Measurements from ENCODE around the gene CTIF. TPM values are rescaled to one million over a fixed set of nuclear protein-coding genes. Genes with fewer than 3 reads are reported as not detected.
A peak's percentile ranks its signal among the peaks of the same experiment; 100 is the strongest.

The CTIF gene
- total RNA-seq, 1 experiment from 2014 or later = 5.8 TPM

DNA sequence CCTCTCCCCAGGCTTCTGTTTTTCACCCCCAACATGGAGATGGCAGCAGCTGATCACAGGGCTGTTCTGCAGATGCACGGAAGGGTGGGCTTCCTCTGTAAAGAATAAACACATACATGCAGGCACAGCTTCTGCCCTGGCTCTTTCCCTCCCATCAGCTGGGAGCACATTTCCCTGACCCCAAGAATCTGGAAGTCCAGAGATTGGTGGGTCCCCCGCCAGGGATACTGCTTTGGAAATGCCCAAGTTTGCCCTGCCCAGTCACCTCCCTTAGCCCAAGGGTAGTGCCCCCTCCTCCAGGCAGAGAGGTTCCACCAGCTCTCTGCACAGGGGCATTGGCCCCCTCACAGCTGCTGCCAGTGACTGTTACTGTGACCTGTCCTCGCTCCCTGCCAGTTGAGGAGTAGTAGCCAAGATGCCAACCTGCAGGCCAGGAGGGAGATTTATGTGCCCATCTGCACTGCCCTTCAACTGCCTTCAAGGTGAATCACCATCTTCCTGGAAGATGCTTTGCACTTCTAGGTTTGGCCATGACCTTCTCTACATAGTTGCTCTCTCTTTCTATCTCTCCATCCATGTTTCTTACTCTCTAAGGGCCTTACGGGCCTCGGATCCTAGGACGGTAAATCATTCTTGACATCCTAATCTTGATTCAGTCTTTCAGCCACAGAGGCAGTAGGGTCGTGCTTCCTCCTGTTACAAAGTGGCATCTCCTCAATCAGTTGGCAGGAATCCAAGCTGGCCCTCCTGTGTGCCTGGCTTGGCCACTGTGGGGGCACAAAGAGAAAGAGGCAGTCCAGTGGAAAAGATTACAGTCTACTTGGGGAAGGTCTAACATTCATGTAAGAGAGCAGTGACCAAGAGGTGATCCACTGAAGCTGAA lies 121.8 kb downstream of the CTIF start:
- no peak for DNase-seq
- H3K4me3 ChIP-seq (ENCODE audit: low read length) = no peak overlapping the region
- no peaks in the 10 kb centered on the region for H3K79me2 ChIP-seq (ENCODE audit: low read length)
- no peak overlapping the region for H3K9ac ChIP-seq (ENCODE audit: low read length)
- H3K36me3 ChIP-seq (ENCODE audit: low read depth, low read length) = no peaks in the 10 kb centered on the region
- POLR2A ChIA-PET (ENCODE audit: unreplicated experiment) = no interaction called here
- no peaks in the 10 kb centered on the region for H3K9me3 ChIP-seq (ENCODE audit: low read length)
- no TSS peak for BruUV-seq (replicated peaks)
- no peaks in the 10 kb centered on the region for H3K4me1 ChIP-seq (ENCODE audit: insufficient read depth, low read length)
- intact Hi-C loops (cut with micrococcal nuclease) = no loop called here
- CTCF ChIA-PET = no interaction called here
- TF ChIP-seq EZH2phosphoT487 (IDR thresholded peaks at IDR 0.05; ENCODE audit: borderline replicate concordance, low read length) (no peak), EZH2 (IDR thresholded peaks at IDR 0.05; ENCODE audit: low read length, unreplicated experiment) (no peak)
- TF ChIP-seq, protein P1, sequence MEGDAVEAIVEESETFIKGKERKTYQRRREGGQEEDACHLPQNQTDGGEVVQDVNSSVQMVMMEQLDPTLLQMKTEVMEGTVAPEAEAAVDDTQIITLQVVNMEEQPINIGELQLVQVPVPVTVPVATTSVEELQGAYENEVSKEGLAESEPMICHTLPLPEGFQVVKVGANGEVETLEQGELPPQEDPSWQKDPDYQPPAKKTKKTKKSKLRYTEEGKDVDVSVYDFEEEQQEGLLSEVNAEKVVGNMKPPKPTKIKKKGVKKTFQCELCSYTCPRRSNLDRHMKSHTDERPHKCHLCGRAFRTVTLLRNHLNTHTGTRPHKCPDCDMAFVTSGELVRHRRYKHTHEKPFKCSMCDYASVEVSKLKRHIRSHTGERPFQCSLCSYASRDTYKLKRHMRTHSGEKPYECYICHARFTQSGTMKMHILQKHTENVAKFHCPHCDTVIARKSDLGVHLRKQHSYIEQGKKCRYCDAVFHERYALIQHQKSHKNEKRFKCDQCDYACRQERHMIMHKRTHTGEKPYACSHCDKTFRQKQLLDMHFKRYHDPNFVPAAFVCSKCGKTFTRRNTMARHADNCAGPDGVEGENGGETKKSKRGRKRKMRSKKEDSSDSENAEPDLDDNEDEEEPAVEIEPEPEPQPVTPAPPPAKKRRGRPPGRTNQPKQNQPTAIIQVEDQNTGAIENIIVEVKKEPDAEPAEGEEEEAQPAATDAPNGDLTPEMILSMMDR (conservative IDR thresholded peaks at IDR 0.05; ENCODE audit: low read depth, low read length) = no peak
- no peaks in the 10 kb centered on the region for H3K9me2 ChIP-seq (replicated peaks; ENCODE audit: low read length)
- no peak overlapping the region for H3K27ac ChIP-seq (ENCODE audit: low read length)
- no peaks in the 10 kb centered on the region for H3F3A ChIP-seq (ENCODE audit: low read length, unreplicated experiment)
- H2AFZ ChIP-seq (ENCODE audit: low read length) = no peak overlapping the region
- no peak for ATAC-seq
- H3K27me3 ChIP-seq (ENCODE audit: low read length) = no peaks in the 10 kb centered on the region
- H4K20me1 ChIP-seq (ENCODE audit: low read length) = no peaks in the 10 kb centered on the region
- H3K4me2 ChIP-seq (ENCODE audit: low read length) = no peak overlapping the region

DNA sequence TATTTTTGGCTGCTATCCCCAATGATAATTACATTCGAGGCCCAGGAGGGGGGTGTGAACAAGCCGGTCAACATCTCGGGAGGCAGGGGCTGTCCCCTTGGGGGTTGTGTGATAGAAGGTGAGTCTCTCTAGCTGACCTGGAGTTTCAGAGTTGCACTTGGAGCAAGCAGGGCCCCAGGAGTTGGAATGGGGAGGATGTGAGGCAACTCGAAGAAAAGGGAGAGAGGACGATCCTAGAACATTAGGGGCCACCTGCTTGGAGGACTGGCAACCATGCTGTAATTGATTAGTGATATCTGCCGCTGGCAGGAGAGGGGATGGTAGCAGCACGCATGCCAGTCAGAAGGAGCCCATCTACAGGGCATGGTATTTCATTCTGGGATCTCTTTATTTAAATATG lies 122.6 kb downstream of the CTIF start:
- ATAC-seq (no peak), DNase-seq (no peak)
- H3F3A ChIP-seq (ENCODE audit: low read length, unreplicated experiment) = no peaks in the 10 kb centered on the region
- no peaks in the 10 kb centered on the region for H3K27me3 ChIP-seq (ENCODE audit: low read length)
- ChIA-PET CTCF (no interaction called here), POLR2A (ENCODE audit: unreplicated experiment) (no interaction called here)
- no peak overlapping the region for H3K9ac ChIP-seq (ENCODE audit: low read length)
- H3K36me3 ChIP-seq (ENCODE audit: low read depth, low read length) = no peaks in the 10 kb centered on the region
- no peaks in the 10 kb centered on the region for H3K79me2 ChIP-seq (ENCODE audit: low read length)
- H3K4me1 ChIP-seq (ENCODE audit: insufficient read depth, low read length) = no peaks in the 10 kb centered on the region
- no peaks in the 10 kb centered on the region for H4K20me1 ChIP-seq (ENCODE audit: low read length)
- TF ChIP-seq EZH2 (IDR thresholded peaks at IDR 0.05; ENCODE audit: low read length, unreplicated experiment) = no peak
- TF ChIP-seq, protein P1 (conservative IDR thresholded peaks at IDR 0.05; ENCODE audit: low read depth, low read length) = no peak
- no peak overlapping the region for H2AFZ ChIP-seq (ENCODE audit: low read length)
- no peak overlapping the region for H3K27ac ChIP-seq (ENCODE audit: low read length)
- intact Hi-C loops (cut with micrococcal nuclease) = no loop called here
- no TSS peak for BruUV-seq (replicated peaks)
- no peak overlapping the region for H3K4me2 ChIP-seq (ENCODE audit: low read length)
- H3K4me3 ChIP-seq (ENCODE audit: low read length) = no peak overlapping the region
- H3K9me2 ChIP-seq (replicated peaks; ENCODE audit: low read length) = no peaks in the 10 kb centered on the region
- H3K9me3 ChIP-seq (ENCODE audit: low read length) = no peaks in the 10 kb centered on the region

DNA sequence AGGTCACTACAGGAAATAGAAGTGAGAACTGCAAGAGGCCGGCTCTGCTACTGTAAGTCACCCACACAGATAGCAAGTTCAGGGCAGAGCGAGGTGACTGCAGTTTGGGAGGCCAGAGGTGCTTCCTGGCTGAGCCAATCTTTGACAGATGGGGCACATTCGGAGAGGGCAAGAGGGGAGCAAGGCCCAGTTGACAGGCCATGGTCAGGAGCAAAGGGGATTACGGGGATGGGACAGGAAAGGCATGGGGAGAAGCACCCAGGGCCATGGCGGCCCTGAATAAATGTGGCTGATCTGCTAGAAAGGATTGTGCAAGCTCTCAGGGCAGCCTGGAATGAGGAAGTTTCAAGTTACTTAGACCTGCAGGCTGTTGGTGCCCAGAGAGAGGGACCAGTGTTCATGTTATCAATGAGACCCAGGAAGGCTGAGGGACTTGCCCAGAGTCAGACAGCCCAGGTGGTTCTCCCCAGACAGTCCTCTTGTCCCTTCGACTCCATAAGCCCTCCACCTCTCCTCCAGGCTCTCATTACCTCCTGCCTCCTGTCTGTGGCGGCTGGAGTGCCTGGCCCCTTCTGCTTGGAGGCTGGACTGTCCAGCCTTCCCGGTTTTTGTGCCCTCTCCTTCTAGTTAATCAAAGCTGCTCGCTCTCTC lies 123.3 kb downstream of the CTIF start:
- DNase-seq = peak; percentile 24
- Histone ChIP-seq H3K4me1 (ENCODE audit: insufficient read depth, low read length) (no peaks in the 10 kb centered on the region), H3K27ac (ENCODE audit: low read length) (no peak overlapping the region), H3K4me3 (ENCODE audit: low read length) (no peak overlapping the region), H2AFZ (ENCODE audit: low read length) (no peak overlapping the region), H3F3A (ENCODE audit: low read length, unreplicated experiment) (no peaks in the 10 kb centered on the region), H3K27me3 (ENCODE audit: low read length) (no peaks in the 10 kb centered on the region), H4K20me1 (ENCODE audit: low read length) (no peaks in the 10 kb centered on the region), H3K9me3 (ENCODE audit: low read length) (no peaks in the 10 kb centered on the region), H3K79me2 (ENCODE audit: low read length) (no peaks in the 10 kb centered on the region), H3K4me2 (ENCODE audit: low read length) (no peak overlapping the region), H3K9ac (ENCODE audit: low read length) (no peak overlapping the region), H3K36me3 (ENCODE audit: low read depth, low read length) (no peaks in the 10 kb centered on the region), H3K9me2 (replicated peaks; ENCODE audit: low read length) (no peaks in the 10 kb centered on the region)
- TF ChIP-seq, protein P1 (conservative IDR thresholded peaks at IDR 0.05; ENCODE audit: low read depth, low read length) = no peak
- TF ChIP-seq EZH2 (IDR thresholded peaks at IDR 0.05; ENCODE audit: low read length, unreplicated experiment) = no peak
- no peak for TF ChIP-seq EZH2phosphoT487 (IDR thresholded peaks at IDR 0.05; ENCODE audit: borderline replicate concordance, low read length)
- POLR2A ChIA-PET (ENCODE audit: unreplicated experiment) = no interaction called here
- peak; percentile 24; the same call in 1 of the 2 replicates for ATAC-seq
- intact Hi-C loops (cut with micrococcal nuclease) = no loop called here
- CTCF ChIA-PET = no interaction called here
- BruUV-seq (replicated peaks) = no TSS peak
